HG02610 (cell line): ENCODE data around the gene EHBP1L1.

ENCODE experiments used
- ATAC-seq: cut with Tn5 transposase; IDR thresholded peaks from one replicate; pipeline ENCODE4 v1.9.1; 2021; ENCODE audit warnings: mild to moderate bottlenecking, moderate library complexity; ENCODE audit not compliant: unreplicated experiment

Gene EHBP1L1

DNA sequence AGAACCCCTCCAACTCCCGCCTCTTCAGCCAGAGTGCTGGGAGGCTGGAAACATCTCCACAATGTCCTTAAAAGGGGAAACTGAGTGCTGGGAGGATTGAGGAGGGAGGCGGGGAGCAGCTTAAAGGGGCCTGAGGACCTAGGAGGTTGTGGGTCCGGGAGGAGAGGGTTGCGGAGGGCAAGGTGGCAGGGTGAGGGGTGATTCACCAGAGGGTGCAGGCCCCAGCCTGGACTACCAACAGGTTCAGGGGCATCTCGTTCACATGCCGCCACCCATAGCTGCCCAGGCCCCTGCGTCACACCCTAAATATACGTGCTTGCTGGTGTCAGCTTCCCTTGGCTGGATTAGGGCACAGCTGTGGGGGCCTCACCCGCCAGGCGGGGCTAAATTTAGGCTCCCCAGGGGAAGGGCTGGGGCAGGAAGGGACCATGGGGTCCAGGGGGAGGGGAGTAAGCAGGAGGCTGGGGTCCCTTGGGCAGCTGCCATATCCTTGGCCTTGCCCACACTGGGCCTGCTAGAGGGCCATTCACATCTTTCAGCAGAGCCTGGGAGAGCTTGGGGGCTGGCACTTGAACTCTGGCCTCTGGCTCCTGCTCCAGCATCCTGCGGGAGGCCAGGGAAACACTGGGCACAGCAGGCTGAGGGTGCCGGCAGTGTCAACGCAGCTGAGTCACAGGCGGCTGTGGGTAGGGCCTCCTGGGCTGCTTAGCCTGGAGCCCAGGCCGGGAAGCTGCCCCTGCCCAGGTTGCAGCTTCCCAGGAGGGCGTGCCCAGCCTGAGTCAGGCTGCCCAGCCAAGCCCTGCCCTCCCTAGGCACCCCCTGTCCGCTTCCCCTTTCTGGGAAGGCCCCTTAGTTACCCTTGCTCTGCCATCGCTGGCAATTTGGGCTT is 1.3 kb downstream of the EHBP1L1 start:
- ATAC-seq = no peak

DNA sequence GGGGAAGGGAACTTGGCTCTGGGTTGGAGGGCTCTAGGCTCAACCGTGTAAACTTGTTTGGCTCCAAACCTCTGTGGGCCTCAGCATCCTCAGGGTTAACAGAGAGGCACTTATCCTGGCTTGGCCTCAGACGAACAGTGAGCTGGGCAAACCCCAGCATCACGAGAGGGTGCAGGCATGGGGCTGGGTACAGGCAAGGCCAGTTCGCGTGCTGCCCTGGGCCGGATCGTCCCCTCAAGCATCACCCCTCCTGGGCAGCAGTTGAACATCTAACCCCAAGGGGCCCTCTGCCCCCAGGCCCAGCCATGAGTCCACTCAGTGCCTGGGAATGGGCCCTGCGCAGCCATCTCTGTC is 1.9 kb downstream of the EHBP1L1 start:
- no peak for ATAC-seq

DNA sequence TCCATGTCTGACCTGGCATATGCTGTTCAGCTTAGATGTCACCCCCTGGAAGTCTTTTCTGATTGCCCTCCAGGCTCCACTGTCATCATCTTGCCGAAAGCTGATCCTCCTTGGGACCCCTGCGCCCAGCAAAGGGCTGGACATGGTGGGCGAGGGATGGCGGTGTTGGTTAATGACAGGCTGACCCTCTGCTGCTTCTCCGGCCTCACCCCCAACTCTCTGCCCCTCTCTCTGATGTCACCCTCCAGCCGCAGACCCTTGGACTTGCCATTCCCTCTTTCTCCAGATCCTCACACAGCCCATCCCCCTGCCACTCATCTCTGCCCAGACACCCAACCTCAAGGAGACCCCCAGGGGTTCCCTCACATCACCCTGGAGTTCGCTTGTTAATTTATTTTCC is 2.3 kb downstream of the EHBP1L1 start:
- ATAC-seq = no peak

DNA sequence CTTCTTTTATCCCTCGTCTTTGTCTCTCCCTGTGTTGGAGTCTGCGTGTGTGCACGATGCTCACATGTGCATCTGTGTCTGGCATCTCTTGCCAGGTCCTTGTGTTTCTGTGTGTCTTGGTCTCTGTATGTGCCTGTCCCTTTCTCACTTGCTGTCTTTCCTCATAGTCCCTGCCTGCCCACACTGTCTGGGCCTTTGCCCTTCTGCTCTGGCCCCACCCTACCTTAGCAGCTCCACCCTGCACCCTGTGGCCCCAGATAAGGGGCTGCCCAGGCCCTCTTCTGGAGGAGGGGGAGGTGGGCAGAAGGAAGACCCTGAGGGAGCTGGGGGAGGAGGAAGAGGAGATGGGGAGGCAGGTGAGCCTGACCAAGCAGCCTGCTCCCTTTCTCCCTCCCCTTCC is 2.8 kb downstream of the EHBP1L1 start:
- ATAC-seq = no peak

DNA sequence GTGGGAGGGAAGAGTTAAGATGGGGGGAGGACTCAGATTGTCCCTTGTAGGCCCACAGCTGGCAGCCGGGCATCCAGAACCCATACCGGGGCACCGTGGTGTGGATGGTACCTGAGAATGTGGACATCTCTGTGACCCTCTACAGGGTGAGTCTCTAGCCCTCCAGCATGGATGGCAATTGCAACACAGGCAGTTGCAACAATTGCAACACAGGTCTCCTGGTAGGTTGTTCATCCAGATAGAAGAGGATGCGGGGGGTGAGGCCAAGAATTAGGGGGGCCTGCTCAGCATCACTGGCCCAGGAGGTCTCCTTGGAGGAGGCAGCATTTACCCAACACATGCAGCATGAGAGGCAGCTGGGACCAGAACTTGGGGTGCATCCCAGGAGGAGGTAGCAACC is 3.4 kb downstream of the EHBP1L1 start:
- ATAC-seq = no peak

DNA sequence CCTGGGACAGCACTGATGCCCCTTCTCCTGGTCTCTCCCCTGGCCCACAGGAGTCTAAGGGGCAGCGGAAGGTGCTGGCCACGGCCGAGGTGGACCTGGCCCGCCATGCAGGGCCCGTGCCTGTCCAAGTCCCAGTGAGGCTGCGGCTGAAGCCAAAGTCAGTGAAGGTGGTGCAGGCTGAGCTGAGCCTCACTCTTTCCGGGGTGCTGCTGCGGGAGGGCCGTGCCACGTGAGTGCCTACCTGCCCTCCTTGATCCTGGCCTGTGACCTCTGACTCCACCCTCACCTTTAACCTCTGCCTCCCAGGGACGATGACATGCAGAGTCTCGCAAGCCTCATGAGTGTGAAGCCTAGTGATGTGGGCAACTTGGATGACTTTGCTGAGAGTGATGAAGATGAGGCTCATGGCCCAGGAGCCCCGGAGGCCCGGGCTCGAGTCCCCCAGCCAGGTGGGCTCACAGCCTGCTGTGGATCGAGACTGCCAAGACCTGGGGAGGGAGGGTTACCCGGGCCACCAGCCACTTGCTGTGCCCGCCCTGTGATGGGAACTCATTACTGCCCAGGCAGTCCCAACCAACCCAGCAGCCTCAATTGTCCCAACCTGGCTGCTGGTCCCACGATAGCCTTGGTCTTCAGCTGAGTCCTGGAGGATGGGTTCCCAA is 4.3 kb downstream of the EHBP1L1 start:
- ATAC-seq = no peak

DNA sequence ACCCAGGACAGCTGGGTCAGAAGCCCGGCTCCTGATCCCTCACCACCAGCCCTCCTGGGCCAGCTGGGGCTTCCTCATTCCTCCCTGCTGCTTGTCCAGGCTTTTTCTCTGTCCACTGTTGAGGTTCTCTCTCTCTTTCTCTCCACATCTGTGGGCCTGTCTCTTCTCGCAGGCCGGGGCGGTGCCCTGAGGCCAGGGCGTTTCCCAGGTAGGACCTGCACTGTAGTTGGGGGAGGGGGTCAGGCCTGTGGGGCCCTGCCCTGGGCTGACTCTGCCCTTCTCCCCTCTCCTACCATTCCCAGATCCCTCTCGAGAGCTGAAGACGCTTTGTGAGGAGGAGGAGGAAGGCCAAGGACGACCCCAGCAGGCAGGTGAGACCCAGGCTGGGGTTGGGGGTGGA is 4.9 kb downstream of the EHBP1L1 start:
- ATAC-seq = no peak

DNA sequence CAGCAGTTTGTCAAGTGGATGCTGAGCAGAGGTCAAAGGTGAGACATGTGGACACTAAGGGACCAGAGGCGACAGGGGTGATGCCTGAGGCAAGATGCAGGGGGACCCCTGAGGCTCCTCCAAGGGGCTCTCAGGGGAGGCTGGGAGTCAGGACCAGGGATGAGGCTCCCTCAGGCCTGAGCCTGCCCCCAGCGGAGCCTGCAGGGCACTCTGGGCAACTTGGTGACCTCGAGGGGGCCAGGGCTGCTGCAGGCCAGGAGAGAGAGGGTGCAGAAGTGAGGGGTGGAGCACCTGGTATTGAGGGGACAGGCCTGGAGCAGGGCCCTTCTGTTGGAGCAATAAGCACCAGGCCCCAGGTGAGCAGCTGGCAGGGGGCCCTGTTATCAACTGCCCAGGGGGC is 6.1 kb downstream of the EHBP1L1 start:
- ATAC-seq = no peak

DNA sequence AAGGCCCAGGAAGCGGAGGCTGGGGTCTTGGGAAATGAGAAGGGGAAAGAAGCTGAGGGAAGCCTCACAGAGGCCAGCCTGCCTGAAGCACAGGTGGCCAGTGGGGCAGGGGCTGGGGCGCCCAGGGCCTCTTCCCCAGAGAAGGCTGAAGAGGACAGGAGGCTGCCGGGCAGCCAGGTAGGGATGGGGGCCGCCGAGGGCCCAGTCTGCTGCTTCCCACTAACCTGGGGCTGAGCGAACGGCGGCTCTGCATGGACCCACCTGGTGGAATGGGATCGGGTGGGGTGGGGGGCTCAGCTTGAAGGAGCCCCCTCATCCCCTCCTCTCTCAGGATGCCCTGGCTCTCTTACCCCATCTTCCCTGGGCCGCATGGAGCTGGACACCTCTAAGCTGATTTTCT is 7.7 kb downstream of the EHBP1L1 start:
- no peak for ATAC-seq

DNA sequence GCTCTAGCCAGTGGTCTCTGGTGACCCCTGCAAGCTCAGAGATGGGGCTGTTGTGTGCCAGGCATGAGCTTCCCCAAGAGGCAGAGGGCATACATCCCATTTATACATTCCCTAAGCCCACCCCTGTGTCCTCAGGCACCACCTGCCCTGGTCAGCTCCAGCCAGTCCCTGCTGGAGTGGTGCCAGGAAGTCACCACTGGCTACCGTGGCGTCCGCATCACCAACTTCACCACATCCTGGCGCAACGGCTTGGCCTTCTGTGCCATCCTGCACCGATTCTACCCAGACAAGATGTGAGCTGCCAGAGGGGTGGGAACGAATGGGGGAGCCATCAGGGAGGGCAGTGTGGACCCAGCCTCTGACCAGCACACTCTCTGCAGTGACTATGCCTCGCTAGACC is 8.3 kb downstream of the EHBP1L1 start:
- no peak for ATAC-seq

DNA sequence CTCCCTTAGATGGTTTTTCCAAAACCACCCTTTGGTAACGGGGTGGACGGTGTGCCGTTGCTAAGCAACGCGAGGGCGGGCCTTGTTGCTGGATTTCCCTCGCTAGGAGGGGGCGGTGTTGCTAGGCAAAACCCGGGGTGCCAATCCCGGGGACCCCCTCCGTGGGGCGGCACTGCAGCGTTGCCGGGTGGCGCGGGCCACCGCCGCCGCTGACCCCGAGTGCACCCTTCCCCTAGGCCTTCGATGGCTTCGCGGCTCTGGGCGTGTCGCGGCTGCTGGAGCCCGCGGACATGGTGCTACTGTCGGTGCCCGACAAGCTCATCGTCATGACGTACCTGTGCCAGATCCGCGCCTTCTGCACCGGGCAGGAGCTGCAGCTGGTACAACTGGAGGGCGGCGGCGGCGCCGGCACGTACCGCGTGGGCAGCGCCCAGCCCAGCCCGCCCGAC is 8.9 kb downstream of the EHBP1L1 start:
- ATAC-seq = no peak

DNA sequence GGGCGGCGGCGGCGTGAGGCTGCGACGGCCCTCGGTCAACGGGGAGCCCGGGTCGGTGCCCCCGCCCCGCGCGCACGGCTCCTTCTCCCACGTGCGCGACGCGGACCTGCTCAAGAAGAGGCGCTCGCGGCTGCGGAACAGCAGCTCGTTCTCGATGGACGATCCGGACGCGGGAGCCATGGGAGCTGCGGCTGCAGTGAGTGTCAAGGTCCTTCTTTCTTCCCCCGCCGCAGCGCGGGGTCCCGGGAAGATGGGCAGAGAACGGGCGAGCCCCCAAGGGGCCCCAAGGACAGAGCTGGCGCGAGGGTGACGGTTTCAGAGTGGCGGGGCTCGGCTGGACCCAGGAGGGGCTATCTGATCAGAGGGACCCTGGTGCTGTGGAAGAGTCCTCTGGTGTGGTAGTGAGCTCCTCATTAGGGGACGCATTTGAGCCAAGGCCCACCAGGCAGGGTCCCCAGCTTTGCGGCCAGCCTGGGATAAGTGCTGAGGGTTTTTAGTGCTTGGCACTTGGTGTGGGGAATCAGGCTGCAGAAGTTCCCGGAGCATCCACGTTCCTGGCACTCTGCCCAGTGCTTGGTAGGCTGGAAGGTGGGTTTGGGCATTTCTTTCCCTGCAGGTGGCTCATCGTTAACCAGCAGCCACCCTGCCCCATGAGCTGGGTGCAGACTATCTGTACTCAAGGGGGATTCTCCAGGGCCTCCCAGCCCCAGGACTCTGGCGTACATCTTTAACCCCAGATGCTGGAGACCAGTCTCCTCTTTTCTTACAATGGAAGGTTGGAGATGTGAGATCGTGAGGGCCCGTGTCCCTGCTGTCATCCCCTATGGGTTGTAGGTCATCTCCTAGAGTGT is 9.8 kb downstream of the EHBP1L1 start:
- no peak for ATAC-seq

DNA sequence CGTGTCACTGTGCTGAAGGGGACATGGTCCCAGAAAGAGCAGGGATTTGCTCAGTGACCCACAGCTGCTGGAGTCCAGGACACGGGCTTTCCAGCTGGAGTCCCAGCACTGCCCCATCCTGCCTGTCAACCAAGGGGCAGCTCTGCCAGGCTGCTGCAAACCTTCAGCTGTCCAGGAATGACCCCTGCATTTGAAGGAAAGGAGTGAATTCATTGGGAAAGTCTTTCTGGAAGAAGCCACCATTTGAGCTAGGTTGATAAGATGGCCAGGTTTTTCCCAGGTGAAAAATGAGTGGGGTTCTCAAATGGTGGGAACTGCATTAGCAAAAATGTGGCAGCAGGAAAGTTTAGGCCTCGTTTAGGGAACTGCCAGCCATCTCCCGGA is 10.4 kb downstream of the EHBP1L1 start:
- ATAC-seq = no peak

DNA sequence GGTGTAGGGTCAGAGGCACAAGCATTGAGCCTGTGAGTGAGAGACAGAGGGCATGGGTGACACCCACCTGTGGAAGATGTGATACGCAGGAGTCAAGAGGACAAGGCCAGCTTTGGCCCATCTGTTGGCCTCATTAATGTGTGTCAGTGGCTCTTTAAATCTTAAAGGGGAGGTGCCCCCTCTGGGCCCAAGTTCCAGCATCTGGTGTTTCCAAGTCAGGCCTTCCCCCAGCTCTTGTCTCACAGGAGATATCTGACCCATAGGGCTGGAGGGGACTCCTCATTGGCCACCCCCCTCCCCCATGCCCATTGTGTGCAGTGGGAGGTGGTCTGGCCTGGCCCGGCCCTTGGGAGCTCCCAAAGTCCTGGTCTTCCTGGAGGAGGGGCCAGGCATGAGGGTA is 10.8 kb downstream of the EHBP1L1 start:
- ATAC-seq = no peak

DNA sequence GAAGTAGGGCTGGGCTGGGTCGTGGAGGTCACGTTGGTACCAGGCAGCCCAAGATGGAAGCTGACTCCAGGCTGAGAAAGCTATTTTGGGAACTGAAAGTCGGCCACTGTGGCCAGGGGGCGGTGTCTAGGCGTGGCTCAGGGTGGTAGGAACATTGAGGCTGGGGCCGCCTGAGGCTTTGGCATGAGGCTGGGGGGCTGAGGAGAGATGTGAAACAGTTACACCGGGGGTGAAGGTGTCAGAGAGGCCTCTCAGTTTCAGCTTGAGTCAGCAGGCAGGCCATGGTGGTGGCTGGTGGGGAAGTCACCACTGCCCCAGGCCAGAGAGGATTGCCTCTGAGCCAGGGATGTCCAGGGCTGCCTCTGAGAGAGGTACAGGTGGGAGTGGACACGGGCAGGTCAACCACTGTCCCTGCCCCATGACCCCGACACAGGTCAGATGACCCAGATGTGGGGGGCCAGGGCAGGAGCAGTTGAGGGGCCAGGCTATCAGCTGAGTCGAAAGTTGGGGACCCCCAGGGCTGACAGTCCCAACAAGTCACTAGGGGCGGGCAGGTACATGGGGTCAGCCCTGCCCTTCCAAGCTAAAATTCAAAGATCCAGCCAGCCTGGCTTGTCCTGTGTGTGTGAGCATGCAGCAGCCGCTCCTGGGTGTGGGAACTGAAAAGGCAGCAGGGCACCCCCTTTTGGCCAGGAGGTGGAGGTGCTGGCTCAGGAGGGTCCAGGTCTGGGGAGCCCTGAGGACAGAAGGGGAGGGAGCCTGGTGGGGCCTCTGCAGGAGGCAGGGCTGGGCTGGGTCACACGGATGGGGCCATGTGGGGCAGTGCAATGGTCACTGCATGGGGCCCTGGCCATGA is 12.6 kb downstream of the EHBP1L1 start:
- ATAC-seq = peak; percentile 71

DNA sequence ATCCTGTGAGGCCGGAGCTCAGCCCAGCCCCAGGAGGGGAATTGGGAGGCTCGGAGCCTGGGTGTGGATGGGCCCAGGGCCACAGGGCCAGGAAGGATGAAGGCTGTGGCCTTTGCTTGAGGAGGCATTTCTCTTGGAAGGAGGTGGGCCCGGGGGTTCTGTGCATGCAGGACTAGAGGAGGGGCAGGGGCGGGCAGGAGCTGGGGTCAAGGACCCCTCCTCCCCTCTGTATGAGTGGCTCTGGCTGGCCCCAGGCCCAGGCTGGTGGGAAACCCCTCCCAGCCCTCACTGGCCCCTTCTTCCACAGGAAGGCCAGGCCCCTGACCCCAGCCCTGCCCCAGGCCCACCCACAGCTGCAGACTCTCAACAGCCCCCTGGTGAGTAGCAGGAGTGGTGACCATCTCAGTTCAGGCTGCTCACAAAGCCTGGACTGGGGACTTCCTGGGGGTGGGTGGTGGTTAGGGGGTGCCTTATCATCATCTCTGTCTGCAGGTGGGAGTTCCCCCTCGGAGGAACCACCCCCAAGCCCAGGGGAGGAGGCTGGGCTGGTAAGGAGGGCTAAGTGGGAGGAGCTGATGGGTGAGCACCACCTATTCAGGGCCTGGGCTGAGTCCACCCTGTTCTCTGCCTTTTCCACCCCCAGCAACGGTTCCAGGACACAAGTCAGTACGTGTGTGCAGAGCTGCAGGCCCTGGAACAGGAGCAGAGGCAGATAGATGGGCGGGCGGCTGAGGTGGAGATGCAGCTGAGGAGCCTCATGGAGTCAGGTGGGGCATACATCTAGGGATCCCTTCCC is 13.8 kb downstream of the EHBP1L1 start:
- no peak for ATAC-seq

DNA sequence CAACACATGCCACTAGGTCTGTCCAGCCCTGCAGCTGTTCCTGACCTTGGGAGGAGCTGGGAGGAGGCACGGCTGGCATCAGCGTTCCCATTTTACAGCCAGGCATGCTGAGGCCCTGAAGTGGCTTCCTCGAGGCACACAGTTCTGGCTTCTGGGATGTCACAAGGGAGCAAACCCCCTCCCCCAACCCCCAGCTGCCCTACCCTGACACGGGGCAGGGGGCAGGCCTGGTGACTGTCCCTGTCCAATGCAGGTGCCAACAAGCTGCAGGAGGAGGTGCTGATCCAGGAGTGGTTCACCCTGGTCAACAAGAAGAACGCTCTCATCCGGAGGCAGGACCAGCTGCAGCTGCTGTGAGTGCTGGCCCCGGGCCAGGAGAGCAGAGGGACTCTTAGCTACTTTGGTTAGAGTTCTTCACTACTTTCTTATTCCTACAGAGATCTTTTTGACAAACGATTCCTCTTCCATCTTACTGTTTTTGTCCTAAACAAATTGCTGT is 14.4 kb downstream of the EHBP1L1 start:
- no peak for ATAC-seq

DNA sequence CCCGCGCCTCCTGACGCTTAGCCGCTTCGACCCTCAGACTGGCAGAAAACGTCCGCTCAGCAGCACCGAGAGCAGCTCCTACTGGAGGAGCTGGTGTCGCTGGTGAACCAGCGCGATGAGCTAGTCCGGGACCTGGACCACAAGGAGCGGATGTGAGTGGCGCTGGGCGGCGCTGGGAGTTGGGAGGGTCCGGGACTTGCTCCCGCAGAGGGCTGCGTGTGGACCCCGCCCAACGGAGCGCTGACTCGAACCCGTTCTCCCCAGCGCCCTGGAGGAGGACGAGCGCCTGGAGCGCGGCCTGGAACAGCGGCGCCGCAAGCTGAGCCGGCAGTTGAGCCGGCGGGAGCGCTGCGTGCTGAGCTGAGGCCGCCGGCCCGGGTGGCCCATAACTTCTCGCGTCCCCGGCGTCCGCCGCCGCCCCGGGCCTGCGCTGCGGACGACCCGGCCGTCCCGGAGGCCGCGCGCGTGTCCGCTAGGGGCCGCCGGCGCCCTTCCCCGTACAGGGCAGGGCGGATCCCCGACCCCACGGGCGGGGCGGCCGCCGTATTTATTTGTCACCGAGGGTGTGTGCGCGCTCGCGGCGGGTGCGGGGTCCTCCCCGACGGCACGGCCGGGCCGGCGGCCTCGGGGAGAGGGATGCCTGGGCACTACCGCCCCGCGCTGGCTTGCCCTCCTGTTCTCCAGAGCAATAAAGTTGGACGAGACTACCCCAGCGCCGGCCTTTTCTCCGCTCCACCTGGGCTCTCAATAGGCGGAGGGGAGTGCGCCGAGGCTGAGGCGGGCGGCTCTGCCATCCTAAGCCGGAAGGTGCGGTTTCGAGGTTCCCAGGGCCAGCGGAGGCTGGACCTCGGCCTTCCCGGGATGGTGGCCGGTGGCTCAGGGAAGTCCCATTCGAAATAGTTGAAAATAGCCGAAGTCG is 16.3 kb downstream of the EHBP1L1 start:
- no peak for ATAC-seq
